Suprapubic skin (tissue), 4 donors: Measurements from ENCODE around the gene SMARCD1. TPM values are rescaled to one million over a fixed set of nuclear protein-coding genes. Genes with fewer than 3 reads are reported as not detected.

ENCODE experiments used
- DNase-seq, 2 donors: peaks; one replicate each; pipeline ENCODE4 v3.0.0-alpha.2; 2019; ENCODE audit warnings: low spot score in 2 of 2
- H3K27ac ChIP-seq: fragments of 200-600 bp; sonication (generic); one replicate; pipeline ENCODE4 v1.5.1; 2019
- H3K27me3 ChIP-seq: fragments of 200-600 bp; sonication (generic); one replicate; pipeline ENCODE4 v1.5.1; 2019
- H3K36me3 ChIP-seq: fragments of 200-600 bp; sonication (generic); one replicate; pipeline ENCODE4 v1.5.1; 2019
- H3K4me1 ChIP-seq: fragments of 200-600 bp; sonication (generic); one replicate; pipeline ENCODE4 v1.5.1; 2019
- H3K4me3 ChIP-seq: fragments of 200-600 bp; sonication (generic); one replicate; pipeline ENCODE4 v1.5.1; 2019; ENCODE audit warnings: mild to moderate bottlenecking
- H3K9me3 ChIP-seq: fragments of 200-600 bp; sonication (generic); one replicate; pipeline ENCODE4 v1.5.1; 2019
- CTCF ChIP-seq, 2 donors: fragments of 200-600 bp in 1 of 2; fragments of 450-650 bp in 1 of 2; sonication (generic) in 1 of 2; IDR thresholded peaks; one replicate each; pipeline ENCODE4 v1.5.1; 2016 to 2019; ENCODE audit warnings: antibody characterized with exemption in 2 of 2, mild to moderate bottlenecking in 1 of 2, moderate library complexity in 1 of 2
- EP300 ChIP-seq: sonication (generic); formaldehyde crosslinking; IDR thresholded peaks from one replicate; pipeline ENCODE4 v1.6.1; 2017; ENCODE audit warnings: antibody characterized with exemption
- POLR2A ChIP-seq, 2 donors: fragments of 450-650 bp; IDR thresholded peaks; one replicate each; pipeline ENCODE4 v1.6.1; 2017; ENCODE audit warnings: antibody characterized with exemption in 2 of 2, mild to moderate bottlenecking in 2 of 2, moderate library complexity in 2 of 2
- POLR2AphosphoS5 ChIP-seq, 3 donors: sonication (generic); formaldehyde crosslinking; IDR thresholded peaks; one replicate each; pipeline ENCODE4 v1.6.1; 2017; ENCODE audit warnings: antibody characterized with exemption in 3 of 3
- WGBS: methylation state at CpG from one replicate; pipeline ENCODE4 v1.1.5; 2018; 5-methylcytosine and 5-hydroxymethylcytosine counted together
- total RNA-seq, 4 donors: library from RNA; depleted of rRNA; stranded (reverse); fragments of >200 nt; gene quantifications; one replicate each; pipeline ENCODE4 v1.1.0, GENCODE V29; 2016

Gene SMARCD1
- total RNA-seq, 4 donors from 2014 or later: 62.8 to 86.5 (median 69.7) TPM

- Histone ChIP-seq H3K9me3 (no peaks in the 10 kb centered on the region), H3K4me3 (peak overlapping the region; percentile 82), H3K36me3 (no peaks in the 10 kb centered on the region), H3K27ac (no peak overlapping the region), H3K4me1 (peaks cover 22% of the 10 kb centered on the region), H3K27me3 (no peaks in the 10 kb centered on the region)
- WGBS: 6% methylated on average over 3 of the region's 3 CpGs
- no peak for TF ChIP-seq CTCF (IDR thresholded peaks at IDR 0.05)
- no peak for TF ChIP-seq POLR2A (IDR thresholded peaks at IDR 0.05)
- TF ChIP-seq POLR2AphosphoS5 (IDR thresholded peaks at IDR 0.05): no peak
- TF ChIP-seq EP300: no peak
- no peak for DNase-seq
Observed at GRCh38 chr12:50056639-50056976, 28.5 kb upstream of the SMARCD1 start.

GRCh38 chr12:50057000-50057841 is 27.9 kb upstream of the SMARCD1 start, which contains the start of gene ASIC1:
ASIC1 (plus strand) TSS chr12:50057596; CDS start chr12:50058767, 1,171 bp downstream.
- Histone ChIP-seq H3K4me1 (peaks cover 22% of the 10 kb centered on the region), H3K27ac (no peak within 1 kb of the TSS), H3K36me3 (no peaks in the 10 kb centered on the region), H3K9me3 (no peaks in the 10 kb centered on the region), H3K4me3 (peak within 1 kb of the TSS; percentile 82), H3K27me3 (no peaks in the 10 kb centered on the region)
- no peak for DNase-seq
- peak in 1 of 2 donors; percentile 25 for TF ChIP-seq CTCF (IDR thresholded peaks at IDR 0.05)
- no peak for TF ChIP-seq EP300
- WGBS: 3% methylated on average over 11 of the region's 88 CpGs

GRCh38 chr12:50057896-50058670 is 27.1 kb upstream of the SMARCD1 start:
- DNase-seq: no peak
- Histone ChIP-seq H3K4me1 (peaks cover 22% of the 10 kb centered on the region), H3K27ac (no peak overlapping the region), H3K4me3 (peak overlapping the region; percentile 82), H3K27me3 (no peaks in the 10 kb centered on the region), H3K36me3 (no peaks in the 10 kb centered on the region), H3K9me3 (no peaks in the 10 kb centered on the region)
- 11% methylated on average over 7 of the region's 30 CpGs for WGBS
- no peak for TF ChIP-seq POLR2A (IDR thresholded peaks at IDR 0.05)
- TF ChIP-seq POLR2AphosphoS5 (IDR thresholded peaks at IDR 0.05): no peak
- no peak for TF ChIP-seq EP300

GRCh38 chr12:50058743-50059312 is 26.3 kb upstream of the SMARCD1 start:
- Histone ChIP-seq H3K27me3 (no peaks in the 10 kb centered on the region), H3K4me3 (no peak overlapping the region), H3K27ac (no peak overlapping the region), H3K36me3 (no peaks in the 10 kb centered on the region), H3K4me1 (peaks cover 22% of the 10 kb centered on the region), H3K9me3 (no peaks in the 10 kb centered on the region)
- 95% methylated on average over 3 of the region's 15 CpGs for WGBS
- no peak for DNase-seq
- TF ChIP-seq CTCF (IDR thresholded peaks at IDR 0.05) (no peak), POLR2AphosphoS5 (IDR thresholded peaks at IDR 0.05) (no peak), POLR2A (IDR thresholded peaks at IDR 0.05) (no peak), EP300 (no peak)

GRCh38 chr12:50059440-50060119 is 25.6 kb upstream of the SMARCD1 start:
- no CpG with 5 or more reads among the region's 12 CpGs for WGBS
- H3K4me3 ChIP-seq: no peak overlapping the region
- no peak overlapping the region for H3K27ac ChIP-seq
- peaks cover 22% of the 10 kb centered on the region for H3K4me1 ChIP-seq
- TF ChIP-seq POLR2A (IDR thresholded peaks at IDR 0.05) (no peak), CTCF (IDR thresholded peaks at IDR 0.05) (no peak), POLR2AphosphoS5 (IDR thresholded peaks at IDR 0.05) (no peak), EP300 (no peak)
- no peaks in the 10 kb centered on the region for H3K36me3 ChIP-seq
- H3K9me3 ChIP-seq: no peaks in the 10 kb centered on the region
- no peak for DNase-seq
- H3K27me3 ChIP-seq: no peaks in the 10 kb centered on the region
